ENCODE data around the gene RPP38.

RPP38 gene, protein sequence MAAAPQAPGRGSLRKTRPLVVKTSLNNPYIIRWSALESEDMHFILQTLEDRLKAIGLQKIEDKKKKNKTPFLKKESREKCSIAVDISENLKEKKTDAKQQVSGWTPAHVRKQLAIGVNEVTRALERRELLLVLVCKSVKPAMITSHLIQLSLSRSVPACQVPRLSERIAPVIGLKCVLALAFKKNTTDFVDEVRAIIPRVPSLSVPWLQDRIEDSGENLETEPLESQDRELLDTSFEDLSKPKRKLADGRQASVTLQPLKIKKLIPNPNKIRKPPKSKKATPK

DNA sequence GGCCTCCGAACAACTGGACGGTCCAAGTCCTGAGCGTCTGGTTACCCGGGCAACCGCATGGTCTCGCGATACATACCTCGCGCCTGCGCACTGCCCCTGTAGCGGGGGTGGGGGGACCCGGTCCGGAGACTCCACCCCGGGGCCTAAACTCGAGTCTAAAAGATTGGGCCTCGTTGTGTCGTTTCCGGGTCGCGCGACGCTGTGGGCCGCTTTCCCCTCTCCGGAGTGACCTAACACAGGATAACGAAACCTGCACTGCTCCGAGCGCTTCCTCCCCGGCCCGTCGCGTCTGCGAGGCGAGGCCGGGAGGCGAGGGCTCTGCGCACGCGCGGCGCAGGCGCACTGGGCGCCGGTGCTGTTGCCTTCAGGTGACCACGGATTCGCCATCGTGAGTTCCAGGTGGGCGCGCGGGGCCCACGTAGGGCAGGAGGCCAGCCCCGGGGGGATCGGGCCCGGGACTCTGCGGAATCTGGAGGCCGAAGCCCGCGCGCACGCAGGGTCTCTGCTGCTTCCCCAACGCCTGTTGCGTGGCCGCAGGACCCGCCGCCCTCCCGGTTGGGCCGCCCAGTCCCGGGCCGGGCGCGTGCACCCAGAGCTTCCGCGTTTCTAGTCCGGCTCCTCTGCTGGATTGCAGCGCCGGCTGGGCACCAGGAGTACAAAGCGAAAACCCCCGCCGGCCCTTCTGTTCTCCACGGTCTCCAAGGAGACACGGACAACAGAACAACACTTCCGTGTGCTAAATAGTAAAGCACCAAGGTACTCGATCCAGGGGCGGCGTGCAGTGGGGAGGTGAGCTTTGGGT lies at the start of gene RPP38:
TSS of gene RPP38 (plus strand) at position 345 of the 802 bp plus-strand sequence. CDS start 5,960 bp downstream, outside the sequence.
- peak; percentile 78 to 94 for DNase-seq

DNA sequence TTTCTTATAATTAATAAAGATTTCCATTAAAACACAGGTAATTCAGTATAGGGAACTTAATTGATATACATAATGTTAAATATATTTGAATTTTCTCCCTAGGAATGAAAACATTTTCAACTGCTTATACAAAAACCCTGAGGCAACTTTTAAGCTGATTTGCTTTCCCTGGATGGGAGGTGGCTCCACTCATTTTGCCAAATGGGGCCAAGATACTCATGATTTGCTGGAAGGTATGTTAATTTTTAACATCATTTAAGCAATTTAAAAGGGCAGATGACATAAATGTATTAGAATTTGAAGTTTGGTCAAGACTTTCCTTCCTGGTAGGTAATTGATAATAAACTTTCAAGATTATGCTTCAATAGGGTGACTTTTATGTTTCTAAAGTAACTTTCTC lies 47.6 kb upstream of the RPP38 start:
- DNase-seq = no peak

GRCh38 chr10:15052121-15052520 lies 45.0 kb upstream of the RPP38 start:
- DNase-seq = no peak

DNA sequence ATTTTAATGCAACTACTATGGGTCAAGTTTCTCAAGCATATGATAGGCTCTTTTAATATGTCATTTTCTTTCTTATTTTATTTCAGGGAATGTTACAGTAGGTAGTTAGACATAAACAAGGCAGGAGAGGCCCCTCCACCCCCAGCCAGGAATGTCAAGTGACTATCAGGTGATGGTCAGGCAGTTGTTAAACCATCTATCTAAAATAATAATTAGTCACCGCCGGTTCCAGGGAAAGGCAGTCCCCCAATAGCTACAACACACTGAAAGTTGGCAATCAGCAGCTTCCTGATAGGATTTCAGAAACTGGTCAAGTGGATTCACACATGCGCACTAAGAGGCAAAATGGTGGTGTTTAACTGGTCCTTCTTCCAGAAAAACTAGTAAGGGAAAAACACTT lies 44.1 kb upstream of the RPP38 start:
- no peak for DNase-seq

DNA sequence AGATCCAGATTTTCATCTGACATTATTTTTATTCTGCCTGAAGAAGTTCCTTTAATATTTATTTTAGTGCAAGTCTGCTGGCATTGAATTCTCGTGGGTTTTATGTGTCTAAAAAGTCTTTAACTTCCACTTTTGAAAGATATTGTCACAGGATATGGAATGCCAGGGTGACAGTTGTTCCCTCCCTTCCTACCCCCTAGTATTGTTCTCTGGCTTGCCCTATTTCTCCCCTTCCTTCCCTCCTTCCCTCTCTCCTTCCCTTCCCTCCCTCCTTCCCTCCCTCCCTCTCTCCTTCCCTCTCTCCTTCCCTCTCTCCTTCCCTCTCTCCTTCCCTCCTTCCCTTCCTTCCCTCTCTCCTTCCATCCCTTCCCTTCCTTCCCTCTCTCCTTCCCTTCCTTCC lies 38.5 kb upstream of the RPP38 start:
- DNase-seq = no peak

DNA sequence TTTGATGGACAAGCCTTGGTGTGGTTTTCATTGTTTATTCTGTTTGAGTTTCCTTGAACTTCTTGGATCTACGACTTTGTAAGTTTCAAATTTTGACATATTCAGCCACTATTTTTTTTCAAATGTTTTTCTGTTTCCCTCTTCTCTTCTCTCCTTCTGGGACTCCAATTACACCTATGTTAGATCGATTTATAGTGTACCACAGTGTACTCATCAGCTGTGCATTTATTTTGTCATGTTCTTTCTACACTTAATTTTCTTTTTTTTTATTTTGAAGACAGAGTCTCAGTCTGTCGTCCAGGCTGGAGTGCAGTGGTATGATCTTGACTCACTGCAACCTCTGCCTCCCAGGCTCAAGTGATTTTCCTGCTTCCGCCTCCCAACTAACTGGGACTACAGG lies 37.2 kb upstream of the RPP38 start:
- DNase-seq = no peak

- DNase-seq = no peak
Observed at GRCh38 chr10:15060638-15061037, 36.5 kb upstream of the RPP38 start.

- no peak for DNase-seq
Observed at GRCh38 chr10:15067154-15067553, 30.0 kb upstream of the RPP38 start.

- DNase-seq = no peak
Observed at GRCh38 chr10:15068802-15069201, 28.4 kb upstream of the RPP38 start.

DNA sequence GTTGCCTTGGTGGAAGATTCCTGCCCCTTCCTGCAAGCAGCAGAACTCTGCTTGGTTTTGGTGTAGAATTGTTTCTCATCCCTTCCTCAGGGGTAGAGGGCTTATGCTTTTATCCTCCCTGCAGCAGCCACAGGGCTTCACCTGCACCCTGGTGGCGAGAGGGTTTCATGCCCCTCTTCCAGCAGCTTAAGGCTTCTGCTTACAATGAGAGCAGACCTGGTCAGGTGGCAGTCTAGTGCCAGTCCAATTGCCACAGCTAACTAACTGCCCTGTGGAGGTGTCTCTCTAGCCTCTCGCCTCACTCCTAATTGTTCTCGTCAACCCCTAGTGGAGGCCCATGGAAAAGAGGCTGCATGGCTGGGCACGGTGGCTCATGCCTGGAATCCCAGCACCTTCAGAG lies 27.9 kb upstream of the RPP38 start:
- no peak for DNase-seq

GRCh38 chr10:15072358-15072757 lies 24.8 kb upstream of the RPP38 start:
- no peak for DNase-seq

DNA sequence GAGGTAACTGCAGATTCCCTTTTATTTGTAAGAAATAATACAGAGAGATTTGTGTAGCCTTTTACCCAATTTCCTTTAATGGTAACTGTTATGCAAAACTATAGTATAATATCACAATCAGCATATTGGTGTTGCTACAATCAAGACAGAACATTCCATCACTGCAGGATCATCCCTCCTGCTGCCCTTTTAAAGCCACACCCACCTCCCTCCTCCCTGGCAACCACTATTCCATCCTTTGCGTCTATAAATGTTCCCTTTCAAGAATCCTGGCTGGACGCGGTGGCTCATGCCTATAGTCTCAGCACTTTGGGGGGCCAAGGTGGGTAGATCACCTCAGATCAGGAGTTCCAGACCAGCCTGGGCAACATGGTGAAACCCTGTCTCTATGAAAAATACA lies 21.7 kb upstream of the RPP38 start:
- DNase-seq = no peak

DNA sequence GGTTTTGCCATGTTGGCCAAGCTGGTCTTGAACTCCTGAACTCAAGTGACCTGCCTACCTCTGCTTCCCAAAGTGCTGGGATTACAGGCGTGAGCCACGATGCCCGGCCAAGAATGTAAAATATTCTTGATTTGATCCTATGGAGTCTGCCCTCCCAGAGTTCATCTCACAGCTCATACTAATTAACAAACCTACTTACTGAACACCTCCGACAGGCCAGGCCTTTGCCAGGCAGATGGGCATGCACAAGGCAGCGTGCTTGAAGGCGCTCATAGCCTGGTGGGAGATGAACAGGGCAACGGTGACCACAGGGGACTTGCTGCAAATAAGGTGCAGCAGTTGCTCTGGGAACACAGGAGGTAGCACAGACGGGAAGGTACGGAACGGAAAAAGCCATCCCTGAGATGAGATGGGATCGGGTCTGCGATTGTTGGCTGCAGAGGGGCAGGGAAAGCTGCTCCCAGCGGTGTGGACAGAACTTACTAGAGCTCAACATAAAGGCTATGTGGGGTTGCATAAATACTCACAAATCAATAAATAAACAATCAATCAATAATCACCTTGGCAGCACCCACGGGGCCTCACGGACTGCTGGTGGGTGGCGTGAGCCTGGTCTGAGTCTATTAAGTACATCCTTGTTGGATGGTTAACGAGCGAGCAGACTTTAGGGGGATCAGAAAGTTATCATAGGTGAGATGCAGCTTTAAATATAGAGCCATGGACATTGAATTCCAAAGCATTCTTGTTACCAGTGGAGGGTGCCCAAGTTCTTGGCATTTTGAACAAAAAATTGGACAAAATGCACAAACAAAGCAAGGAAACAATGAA lies 13.3 kb upstream of the RPP38 start:
- no peak for DNase-seq

DNA sequence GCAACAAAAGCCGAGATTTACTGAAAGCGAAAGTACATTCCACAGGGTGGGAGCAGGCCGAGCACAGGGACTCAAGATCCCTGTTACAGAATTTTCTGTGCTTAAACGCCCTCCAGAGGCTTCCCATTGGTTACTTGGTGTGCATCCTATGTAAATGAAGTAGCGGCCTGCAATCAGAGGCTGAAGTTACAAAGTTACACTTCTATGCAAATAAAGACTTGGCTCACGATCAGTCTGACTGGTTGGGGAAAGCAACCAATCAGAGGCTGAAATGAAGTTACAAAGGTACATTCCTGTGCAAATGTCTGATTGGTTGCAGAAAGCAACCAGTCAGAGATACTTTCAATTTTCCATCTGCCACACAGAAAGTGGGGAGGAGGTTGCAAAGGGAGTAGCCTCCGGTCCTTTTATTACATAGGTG lies 12.6 kb upstream of the RPP38 start:
- no peak for DNase-seq

- DNase-seq = peak; percentile 79 to 89
Observed at GRCh38 chr10:15088428-15089261, 8.5 kb upstream of the RPP38 start, which contains the start of gene ACBD7. Gene ACBD7 (minus strand): TSS chr10:15088776. CDS start chr10:15088728, 48 bp downstream.

GRCh38 chr10:15091418-15091817 lies 5.7 kb upstream of the RPP38 start:
- no peak for DNase-seq

DNA sequence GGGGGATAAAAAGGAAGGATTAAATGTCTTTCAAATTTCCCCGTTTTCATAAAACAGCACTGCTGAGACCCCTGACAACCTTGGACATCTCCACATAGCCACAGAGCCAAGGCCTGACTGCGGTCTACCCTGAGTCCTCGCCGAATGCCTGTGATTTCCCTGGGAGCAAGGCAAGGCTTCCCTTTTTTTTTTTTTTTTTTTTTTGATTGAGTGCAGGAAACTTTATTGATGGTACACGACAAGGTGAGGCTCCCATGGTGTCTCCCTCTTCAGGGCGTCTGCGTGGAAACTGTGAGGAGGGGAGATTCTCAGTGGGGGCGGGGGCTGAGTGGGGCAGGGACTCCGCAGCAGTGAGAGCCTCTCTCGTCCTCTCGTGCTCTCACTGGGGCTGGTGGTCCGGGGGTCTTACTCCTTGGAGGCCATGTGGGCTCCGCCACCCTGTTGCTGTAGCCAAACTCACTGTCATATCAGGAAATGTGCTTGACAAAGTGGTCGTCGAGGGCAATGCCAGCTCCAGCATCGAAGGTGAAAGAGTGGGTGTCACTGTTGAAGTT lies 4.2 kb upstream of the RPP38 start:
- no peak for DNase-seq

DNA sequence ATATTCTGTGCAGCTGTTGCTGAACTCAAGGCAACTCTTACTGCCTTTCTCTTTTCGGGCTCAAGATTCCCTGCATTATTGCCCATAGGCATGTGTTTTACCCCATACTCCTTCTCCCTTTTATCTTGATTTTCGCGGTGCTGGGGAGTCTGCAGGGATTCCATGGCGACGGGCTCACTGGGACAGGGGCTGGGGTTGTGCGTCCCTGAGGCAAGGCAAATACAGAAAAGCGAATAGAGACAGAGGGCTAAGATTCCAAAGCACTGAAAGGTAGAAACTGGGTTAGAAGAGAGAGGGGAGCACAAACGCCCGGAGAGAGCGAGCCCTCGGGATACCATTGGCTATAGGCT lies 519 bp upstream of the RPP38 start:
- DNase-seq = no peak

DNA sequence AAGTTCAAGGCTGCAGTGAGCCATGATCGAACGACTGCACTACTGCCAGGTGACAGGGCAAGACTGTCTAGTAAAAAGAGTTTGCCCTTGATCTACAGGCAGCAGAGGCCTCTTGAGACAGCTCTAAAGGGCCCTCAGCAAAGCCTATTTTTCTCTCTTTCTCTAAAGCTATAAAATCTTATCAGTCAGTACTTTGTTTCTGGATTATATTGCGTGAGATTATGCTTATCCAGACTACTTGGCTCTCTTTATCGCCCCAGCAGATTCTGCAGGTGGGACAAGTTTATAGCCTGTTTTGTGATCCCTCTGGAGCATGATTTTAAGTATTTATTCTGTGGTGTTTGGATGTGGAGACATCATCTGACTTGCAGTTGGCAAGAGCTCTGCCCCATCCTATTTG lies 2.7 kb downstream of the RPP38 start:
- no peak for DNase-seq

DNA sequence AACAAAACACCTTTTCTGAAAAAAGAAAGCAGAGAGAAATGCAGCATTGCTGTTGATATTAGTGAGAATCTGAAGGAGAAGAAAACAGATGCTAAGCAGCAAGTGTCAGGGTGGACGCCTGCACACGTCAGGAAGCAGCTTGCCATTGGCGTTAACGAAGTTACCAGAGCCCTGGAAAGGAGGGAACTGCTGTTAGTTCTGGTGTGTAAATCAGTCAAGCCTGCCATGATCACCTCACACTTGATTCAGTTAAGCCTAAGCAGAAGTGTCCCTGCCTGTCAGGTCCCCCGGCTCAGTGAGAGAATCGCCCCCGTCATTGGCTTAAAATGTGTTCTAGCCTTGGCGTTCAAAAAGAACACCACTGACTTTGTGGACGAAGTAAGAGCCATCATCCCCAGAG lies 6.4 kb downstream of the RPP38 start:
- DNase-seq = no peak

DNA sequence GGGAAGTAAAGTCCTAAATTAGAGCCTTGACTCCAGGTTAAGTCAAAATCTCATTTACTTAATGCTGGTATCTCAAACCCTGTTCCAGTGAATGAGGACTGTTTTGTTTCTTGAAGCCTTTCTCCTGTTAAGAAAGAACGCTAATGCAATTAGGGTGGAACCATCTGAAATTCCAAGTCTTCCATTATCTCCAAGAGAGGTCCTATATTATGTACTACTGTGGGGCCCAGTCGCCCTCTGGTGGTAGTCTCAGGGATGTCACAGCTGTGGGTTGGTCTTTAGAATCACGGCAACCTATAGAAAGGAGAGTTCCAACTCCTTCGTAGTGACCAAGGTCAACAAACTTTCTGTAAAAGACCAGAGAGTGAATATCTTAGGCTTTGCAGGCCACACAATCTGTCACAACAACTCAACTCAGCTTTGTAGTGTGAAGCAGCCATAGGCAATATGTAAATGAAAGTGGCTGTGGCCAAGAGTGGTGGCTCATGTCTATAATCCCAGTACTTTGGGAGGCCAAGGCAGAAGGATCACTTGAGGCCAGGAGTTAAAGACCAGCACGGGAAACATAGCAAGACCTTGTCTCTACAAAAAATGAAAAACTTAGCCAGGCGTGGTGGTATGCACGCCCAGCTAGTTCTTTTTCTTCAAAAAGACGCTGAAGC lies 9.3 kb downstream of the RPP38 start:
- peak; percentile 41 to 51 for DNase-seq

DNA sequence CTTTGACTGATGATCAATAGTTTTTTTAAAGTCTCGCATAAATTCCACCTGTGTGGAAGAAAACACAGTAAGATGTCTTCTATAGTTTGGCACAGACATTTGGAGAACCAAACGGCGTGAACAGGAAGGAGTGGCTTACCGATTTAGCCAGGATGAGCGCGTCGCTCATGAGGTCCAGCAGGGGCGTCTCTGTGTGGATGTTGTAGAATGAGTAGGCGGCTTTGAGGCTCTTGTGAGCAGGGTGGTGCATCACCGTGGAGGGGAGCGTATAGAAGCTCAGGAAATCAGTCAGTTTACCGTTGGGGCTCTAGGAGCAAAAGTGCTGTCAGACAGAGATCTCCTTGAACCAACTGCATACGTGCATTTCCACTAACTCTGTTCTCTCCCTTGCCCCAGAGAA lies 15.5 kb downstream of the RPP38 start:
- DNase-seq = no peak

Measured in SHP77 (cell line).